T-cell (primary cell): ENCODE results near the gene MCF2L2. TPM values are rescaled to one million over a fixed set of nuclear protein-coding genes. Genes with fewer than 3 reads are reported as not detected.
A peak's percentile ranks its signal among the peaks of the same experiment; 100 is the strongest.

ENCODE experiments used
- ATAC-seq, 4 experiments: fragments of 200-7000 bp in 3 of 4; fragments of 150-1000 bp in 1 of 4; cut with Tn5 transposase; replicated peaks in 1 of 4; 1 replicate in 3 of 4; 2 replicates in 1 of 4; pipeline ENCODE4 v1.10.0; 2021; ENCODE audit warnings: moderate library complexity in 3 of 4, mild to moderate bottlenecking in 2 of 4, moderate number of reproducible peaks in 1 of 4
- CTCF ChIA-PET, 2 donors: fragments of 300-600 bp; sonication (Branson Sonifier 250); formaldehyde crosslinking; loops; one replicate each; lab custom pipeline; 2022; ENCODE audit warnings: antibody characterized with exemption in 2 of 2; lab: Charles Lee
- POLR2A ChIA-PET, 2 donors: fragments of 300-600 bp; sonication (Branson Sonifier 250); formaldehyde crosslinking; loops; one replicate each; lab custom pipeline; 2022; ENCODE audit warnings: antibody characterized with exemption in 2 of 2; lab: Charles Lee
- DNase-seq, 35 experiments: peaks; one replicate each; pipeline versions ENCODE4 v3.0.0 to v3.0.0-alpha.2; 2013 to 2023
- H3K27ac ChIP-seq: one replicate; pipeline ENCODE4 v1.5.1; 2013; ENCODE audit warnings: low read length
- H3K27me3 ChIP-seq, 2 experiments: replicated peaks in 1 of 2; 1 replicate in 1 of 2; 2 replicates in 1 of 2; pipeline versions ENCODE4 v1.6.1 to v1.7.0; 2013; ENCODE audit warnings: low read length in 1 of 2, mixed read lengths in 1 of 2; ENCODE audit not compliant: control insufficient read depth in 2 of 2, insufficient read depth in 2 of 2; ENCODE audit errors: extremely low read depth in 1 of 2
- H3K36me3 ChIP-seq, 2 donors: 1 replicate in 1 of 2; 2 replicates in 1 of 2; pipeline versions ENCODE4 v1.6.1 to v1.7.0; 2013; ENCODE audit warnings: low read length in 1 of 2; ENCODE audit not compliant: control insufficient read depth in 2 of 2, insufficient read depth in 1 of 2; ENCODE audit errors: extremely low read depth in 1 of 2
- H3K4me1 ChIP-seq, 2 experiments: 1 replicate in 1 of 2; 2 replicates in 1 of 2; pipeline versions ENCODE4 v1.6.1 to v1.7.0; 2013; ENCODE audit warnings: low read length in 2 of 2, mixed read lengths in 1 of 2; ENCODE audit not compliant: insufficient read depth in 2 of 2, control insufficient read depth in 1 of 2; ENCODE audit errors: extremely low read depth in 1 of 2
- H3K4me3 ChIP-seq, 2 donors: 1 replicate in 1 of 2; 2 replicates in 1 of 2; pipeline versions ENCODE4 v1.5.1 to v1.7.0; 2013; ENCODE audit warnings: mild to moderate bottlenecking in 2 of 2, low read length in 1 of 2, moderate library complexity in 1 of 2; ENCODE audit not compliant: control insufficient read depth in 1 of 2; ENCODE audit errors: extremely low read depth in 1 of 2
- H3K9me3 ChIP-seq: 2 replicates; pipeline ENCODE4 v1.7.0; 2013
- H3K27ac Mint-ChIP-seq, 2 donors: one replicate each; pipeline ENCODE4 v1.8.0; 2020 to 2021; ENCODE audit warnings: mild to moderate bottlenecking in 2 of 2, mixed read lengths in 2 of 2
- H3K27me3 Mint-ChIP-seq, 2 donors: one replicate each; pipeline ENCODE4 v1.8.0; 2021 to 2022; ENCODE audit warnings: mixed read lengths in 2 of 2
- H3K36me3 Mint-ChIP-seq: one replicate; pipeline ENCODE4 v1.8.0; 2021; ENCODE audit warnings: mixed read lengths
- H3K4me1 Mint-ChIP-seq, 3 donors: one replicate each; pipeline ENCODE4 v1.8.0; 2020 to 2022; ENCODE audit warnings: mixed read lengths in 3 of 3, mild to moderate bottlenecking in 1 of 3
- H3K4me3 Mint-ChIP-seq, 3 donors: one replicate each; pipeline ENCODE4 v1.8.0; 2020 to 2022; ENCODE audit warnings: mild to moderate bottlenecking in 3 of 3, mixed read lengths in 3 of 3, moderate library complexity in 3 of 3
- H3K9me3 Mint-ChIP-seq, 3 donors: one replicate each; pipeline ENCODE4 v1.8.0; 2020 to 2022; ENCODE audit warnings: mixed read lengths in 3 of 3
- WGBS: methylation state at CpG from one replicate; pipeline ENCODE4 v1.1.5; 2013; ENCODE audit warnings: missing lambda C conversion rate; ENCODE audit not compliant: insufficient coverage; 5-methylcytosine and 5-hydroxymethylcytosine counted together
- total RNA-seq, 35 experiments: library from RNA in 6 of 35; stranded (reverse) in 6 of 35; fragments of 120-200 nt in 1 of 35; gene quantifications; one replicate each; pipeline versions ENCODE4 v1.2.1 to v1.2.4 and lab custom pipeline; 2013 to 2026

MCF2L2 gene
- total RNA-seq, 5 donors from 2014 or later (not counting 1 experiment from before 2014, with no cell fraction given): 4.8 to 8.1 (median 5.9) TPM

GRCh38 chr3:183254487-183255347 is 173.7 kb downstream of the MCF2L2 start:
- Mint-ChIP-seq H3K4me1 (peaks cover 10 to 14% (median 11%) of the 10 kb centered on the region in 3 donors), H3K4me3 (peak overlapping the region; percentile 48 to 65 (median 60)), H3K36me3 (no peaks in the 10 kb centered on the region), H3K27me3 (peaks cover 33 to 41% of the 10 kb centered on the region in 2 donors), H3K27ac (no peak overlapping the region), H3K9me3 (no peaks in the 10 kb centered on the region)
- ATAC-seq: peak in 2 of 4 experiments; percentile 20 to 25
- H3K36me3 ChIP-seq: no peaks in the 10 kb centered on the region
- peaks cover 0 to 38% of the 10 kb centered on the region in 2 experiments for H3K27me3 ChIP-seq
- POLR2A ChIA-PET: interaction anchor here (0.6 kb wide), 2 partner anchors 14 to 70 kb away, joined by 4 to 5 read pairs; no protein-coding TSS in a partner anchor
- H3K9me3 ChIP-seq: no peaks in the 10 kb centered on the region
- CTCF ChIA-PET: interaction anchor here in 1 of 2 donors (1.6 kb wide), 1 partner anchor 129 kb away, joined by 4 read pairs; no protein-coding TSS in a partner anchor
- H3K27ac ChIP-seq: no peak overlapping the region
- DNase-seq: peak in 4 of 35 experiments; percentile 3 to 15 (median 8)
- peak overlapping the region in 1 of 2 donors; percentile 95 for H3K4me3 ChIP-seq
- H3K4me1 ChIP-seq: peaks cover 2 to 12% of the 10 kb centered on the region in 2 experiments
- WGBS: 19% methylated on average over 45 of the region's 49 CpGs

- POLR2A ChIA-PET: interaction anchor here in 1 of 2 donors (0.6 to 0.8 kb wide), 2 partner anchors 32 to 69 kb away, joined by 4 read pairs; no protein-coding TSS in a partner anchor
- under 1% methylated on average over 110 of the region's 111 CpGs for WGBS
Observed at GRCh38 chr3:183253528-183254486, 174.6 kb downstream of the MCF2L2 start.

GRCh38 chr3:183252973-183253527 is 175.4 kb downstream of the MCF2L2 start, which contains the start of gene B3GNT5:
B3GNT5 (plus strand) TSS chr3:183253253; CDS start chr3:183269799, 16,546 bp downstream.
- Mint-ChIP-seq H3K4me3 (peak within 1 kb of the TSS; percentile 68 to 81 (median 73)), H3K9me3 (no peaks in the 10 kb centered on the region), H3K4me1 (peaks cover 10 to 14% (median 11%) of the 10 kb centered on the region in 3 donors), H3K36me3 (no peaks in the 10 kb centered on the region), H3K27ac (no peak within 1 kb of the TSS), H3K27me3 (peaks cover 24 to 36% of the 10 kb centered on the region in 2 donors)
- Histone ChIP-seq H3K4me1 (peaks cover 2 to 12% of the 10 kb centered on the region in 2 experiments), H3K9me3 (no peaks in the 10 kb centered on the region), H3K36me3 (no peaks in the 10 kb centered on the region), H3K27me3 (peaks cover 0 to 32% of the 10 kb centered on the region in 2 experiments), H3K27ac (no peak within 1 kb of the TSS), H3K4me3 (peak within 1 kb of the TSS; percentile 54 to 95)
- WGBS: under 1% methylated on average over 40 of the region's 43 CpGs
- CTCF ChIA-PET: interaction anchor here in 1 of 2 donors (0.8 to 1.7 kb wide), 3 partner anchors 32 to 133 kb away, joined by 3 read pairs; no protein-coding TSS in a partner anchor
- ATAC-seq (peak; percentile 51 to 62 (median 55)), DNase-seq (peak in 9 of 35 experiments; percentile 10 to 42 (median 21))
- POLR2A ChIA-PET: no interaction called here

More at GRCh38 chr3:183253528-183254486, 174.6 kb downstream of the MCF2L2 start:
- Histone ChIP-seq H3K9me3 (no peaks in the 10 kb centered on the region), H3K27me3 (peaks cover 0 to 38% of the 10 kb centered on the region in 2 experiments), H3K4me3 (peak overlapping the region; percentile 54 to 95), H3K4me1 (peaks cover 2 to 12% of the 10 kb centered on the region in 2 experiments), H3K27ac (no peak overlapping the region), H3K36me3 (no peaks in the 10 kb centered on the region)
- CTCF ChIA-PET: interaction anchor here (0.8 to 1.7 kb wide), 3 partner anchors 32 to 130 kb away, joined by 3 to 4 read pairs (median 3); no protein-coding TSS in a partner anchor
- Mint-ChIP-seq H3K4me1 (peaks cover 10 to 14% (median 11%) of the 10 kb centered on the region in 3 donors), H3K36me3 (no peaks in the 10 kb centered on the region), H3K4me3 (peak overlapping the region; percentile 68 to 81 (median 73)), H3K9me3 (no peaks in the 10 kb centered on the region), H3K27ac (no peak overlapping the region), H3K27me3 (peaks cover 27 to 41% of the 10 kb centered on the region in 2 donors)
- ATAC-seq (peak; percentile 38 to 61 (median 53)), DNase-seq (peak in 12 of 35 experiments; percentile 6 to 35 (median 21))

GRCh38 chr3:183252118-183252782 is 176.2 kb downstream of the MCF2L2 start:
- CTCF ChIA-PET: interaction anchor here (1.0 to 1.7 kb wide), 3 partner anchors 8 to 133 kb away, joined by 3 to 4 read pairs (median 3); no protein-coding TSS in a partner anchor
- no peak overlapping the region for H3K27ac Mint-ChIP-seq
- no peaks in the 10 kb centered on the region for H3K36me3 ChIP-seq

GRCh38 chr3:183249006-183249718 is 179.3 kb downstream of the MCF2L2 start:
- no peaks in the 10 kb centered on the region for H3K36me3 ChIP-seq
- Mint-ChIP-seq H3K4me3 (no peak overlapping the region), H3K27ac (no peak overlapping the region)

More at GRCh38 chr3:183252118-183252782, 176.2 kb downstream of the MCF2L2 start:
- no peak for DNase-seq
- WGBS: 100% methylated on average over 1 of the region's 5 CpGs
- H3K27me3 Mint-ChIP-seq: peaks cover 18 to 30% of the 10 kb centered on the region in 2 donors
- H3K27ac ChIP-seq: no peak overlapping the region
- peaks cover 0 to 32% of the 10 kb centered on the region in 2 experiments for H3K27me3 ChIP-seq
- no peaks in the 10 kb centered on the region for H3K9me3 Mint-ChIP-seq
- no peak overlapping the region for H3K4me3 ChIP-seq
- H3K36me3 Mint-ChIP-seq: no peaks in the 10 kb centered on the region
- H3K4me1 ChIP-seq: peaks cover 2 to 12% of the 10 kb centered on the region in 2 experiments
- peak overlapping the region; percentile 60 to 81 (median 67) for H3K4me3 Mint-ChIP-seq
- peaks cover 10 to 14% (median 11%) of the 10 kb centered on the region in 3 donors for H3K4me1 Mint-ChIP-seq
- no peaks in the 10 kb centered on the region for H3K9me3 ChIP-seq
- POLR2A ChIA-PET: no interaction called here
- ATAC-seq: no peak

More at GRCh38 chr3:183249006-183249718, 179.3 kb downstream of the MCF2L2 start:
- Mint-ChIP-seq H3K27me3 (peaks cover 4 to 8% of the 10 kb centered on the region in 2 donors), H3K9me3 (no peaks in the 10 kb centered on the region), H3K4me1 (peaks cover 4 to 6% (median 6%) of the 10 kb centered on the region in 3 donors), H3K36me3 (peaks cover 4% of the 10 kb centered on the region)
- peaks cover 0 to 22% of the 10 kb centered on the region in 2 experiments for H3K27me3 ChIP-seq
- DNase-seq: no peak
- WGBS: 80% methylated on average over 1 of the region's 6 CpGs
- peaks cover 0 to 8% of the 10 kb centered on the region in 2 experiments for H3K4me1 ChIP-seq
- ChIA-PET POLR2A (no interaction called here), CTCF (no interaction called here)
- ATAC-seq: no peak
- H3K4me3 ChIP-seq: no peak overlapping the region
- no peaks in the 10 kb centered on the region for H3K9me3 ChIP-seq
- H3K27ac ChIP-seq: no peak overlapping the region
